Measurements from ENCODE around the gene MARCHF10.

MARCHF10 gene

DNA sequence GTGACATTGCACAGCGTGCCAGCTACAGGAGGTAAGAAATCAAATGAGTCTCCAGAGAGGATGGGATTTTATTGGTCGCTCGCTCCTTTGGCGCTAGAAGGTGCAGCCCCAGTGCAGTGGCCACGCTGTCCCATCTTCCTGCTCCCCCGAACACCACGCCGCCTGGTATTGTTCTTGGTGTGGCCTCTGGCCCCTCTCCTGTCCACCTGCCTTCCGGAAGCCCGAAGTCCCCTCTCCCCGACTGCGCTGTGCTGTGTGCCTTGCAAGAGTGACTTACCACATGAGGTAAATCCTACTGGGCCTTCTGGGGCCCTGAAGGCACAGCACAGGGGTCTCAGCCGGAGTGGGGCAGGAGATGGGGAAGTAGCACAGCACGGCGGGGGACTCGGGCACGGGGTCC, 58.2 kb downstream of the MARCHF10 start:
- no peak for DNase-seq

- no peak for DNase-seq
Measured at GRCh38 chr17:62746941-62747340, 61.2 kb downstream of the MARCHF10 start.

- DNase-seq, result no peak
Measured at GRCh38 chr17:62745806-62746205, 62.3 kb downstream of the MARCHF10 start.

DNA sequence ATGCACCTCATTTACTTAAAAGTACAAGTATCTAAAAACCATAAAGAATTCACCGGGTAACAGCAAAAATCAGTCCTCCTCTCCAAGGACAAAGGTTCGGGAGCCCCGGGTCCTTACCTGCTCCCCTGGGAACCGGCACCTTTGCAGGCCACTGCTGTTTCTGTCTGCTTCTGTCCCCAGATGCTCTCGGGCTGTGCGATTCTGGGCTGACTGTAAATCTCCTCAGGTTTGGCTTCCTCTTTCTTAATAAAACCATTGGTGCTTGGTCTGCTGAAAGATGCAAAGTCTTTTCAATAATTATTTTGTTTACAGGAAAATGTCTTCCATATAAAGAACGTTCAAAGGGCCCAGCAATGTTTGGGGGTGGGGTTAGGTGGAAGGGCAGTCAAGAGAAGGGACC, 63.9 kb downstream of the MARCHF10 start:
- no peak for DNase-seq

GRCh38 chr17:62741290-62741689, 66.8 kb downstream of the MARCHF10 start:
- DNase-seq, result no peak

DNA sequence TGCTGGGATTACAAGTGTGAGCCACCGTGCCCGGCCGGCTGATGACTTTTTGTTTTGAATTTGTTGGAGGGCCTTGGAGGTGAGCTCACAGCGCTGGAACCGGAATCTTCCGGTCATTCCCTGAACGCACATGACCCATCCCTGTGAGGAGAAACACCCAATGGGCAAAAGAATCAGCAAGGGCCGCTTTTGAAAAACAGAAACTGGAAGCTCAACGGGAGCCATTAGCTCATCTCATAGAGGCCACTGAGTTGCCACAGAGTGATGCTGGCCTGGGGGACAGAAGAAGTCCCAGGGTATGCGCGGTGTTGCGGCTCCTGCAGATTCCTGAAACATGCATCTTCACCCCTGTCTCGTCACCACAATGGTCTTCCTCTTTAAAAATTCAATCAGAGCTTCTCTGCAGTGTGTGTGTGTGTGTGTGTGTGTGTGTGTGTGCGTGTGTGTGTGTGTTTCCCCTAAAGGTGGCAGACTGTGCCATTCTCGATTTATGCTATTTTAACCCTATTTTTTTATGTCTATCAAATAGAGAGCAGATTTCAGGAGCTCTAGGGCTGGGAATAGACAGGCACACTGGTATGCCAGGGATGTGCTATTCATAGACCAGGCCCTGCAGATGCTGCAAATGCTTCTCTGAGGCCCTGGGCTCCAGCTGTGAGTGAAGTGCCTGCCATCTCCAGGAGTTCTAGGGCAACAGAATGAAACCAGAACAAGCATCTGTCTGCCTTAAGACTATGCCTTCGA, 68.3 kb downstream of the MARCHF10 start:
- no peak for DNase-seq

GRCh38 chr17:62738281-62738680, 69.8 kb downstream of the MARCHF10 start:
- no peak for DNase-seq

GRCh38 chr17:62737513-62737912, 70.6 kb downstream of the MARCHF10 start:
- no peak for DNase-seq

GRCh38 chr17:62735044-62735651, 73.0 kb downstream of the MARCHF10 start:
- no peak for DNase-seq

- no peak for DNase-seq
Measured at GRCh38 chr17:62732125-62732524, 76.0 kb downstream of the MARCHF10 start.

GRCh38 chr17:62727916-62728672, 80.0 kb downstream of the MARCHF10 start:
- DNase-seq, result no peak

- no peak for DNase-seq
Measured at GRCh38 chr17:62725791-62726249, 82.3 kb downstream of the MARCHF10 start.

GRCh38 chr17:62724398-62725146, 83.5 kb downstream of the MARCHF10 start:
- no peak for DNase-seq

DNA sequence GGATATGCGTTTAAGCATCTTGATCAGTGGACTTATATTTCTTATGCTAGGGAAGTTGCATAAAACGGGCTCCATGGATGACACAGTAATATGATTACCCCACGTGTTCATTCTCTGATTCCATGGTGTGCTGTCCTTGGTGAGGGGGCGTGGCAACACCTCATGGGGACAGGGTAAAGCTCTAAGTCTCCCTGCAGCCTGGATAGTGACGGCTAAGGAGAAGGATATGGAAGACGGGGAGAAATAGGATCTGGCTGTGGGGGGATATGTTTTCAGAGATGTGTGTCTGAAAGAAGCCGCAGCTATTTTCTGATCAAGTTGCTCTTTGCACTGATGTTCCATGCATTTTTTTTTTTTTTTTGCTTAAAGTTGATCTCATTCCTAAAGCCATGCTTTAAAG, 84.3 kb downstream of the MARCHF10 start:
- peak; percentile 7 for DNase-seq

- no peak for DNase-seq
Measured at GRCh38 chr17:62722625-62723024, 85.5 kb downstream of the MARCHF10 start.

DNA sequence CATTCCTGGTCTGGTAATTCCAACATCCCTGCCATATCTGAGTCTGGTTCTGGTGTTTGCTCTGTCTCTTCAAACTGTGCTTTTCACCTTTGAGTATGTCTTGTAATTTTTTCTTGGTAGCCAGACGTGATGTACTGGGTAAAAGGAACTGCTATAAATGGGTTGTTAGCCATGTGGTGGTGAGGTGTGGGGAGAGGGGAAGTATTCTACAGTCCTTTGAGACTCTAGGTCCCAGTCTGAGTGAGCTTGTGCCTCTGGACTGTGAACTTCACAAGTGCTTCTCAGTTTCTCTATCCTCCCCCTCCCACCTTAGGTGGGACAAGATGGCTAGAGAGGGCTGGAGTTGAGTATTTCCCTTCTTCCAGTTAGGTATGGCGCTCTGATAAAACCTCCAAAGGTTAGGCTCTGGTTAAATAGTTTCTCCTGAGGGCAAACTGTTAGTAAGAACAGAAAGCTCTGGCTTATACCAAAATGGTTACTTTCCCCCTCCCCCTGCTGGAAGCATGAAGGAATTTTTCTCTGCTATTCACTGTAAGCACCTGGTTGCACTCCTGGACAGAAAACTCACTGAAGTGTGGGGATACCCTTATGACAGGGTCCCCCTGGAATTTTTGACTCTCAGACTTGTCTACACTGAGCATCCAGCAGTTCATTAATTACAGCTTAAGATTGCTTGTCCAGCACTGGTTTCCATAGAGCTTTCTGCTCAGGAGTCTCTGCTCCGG, 87.8 kb downstream of the MARCHF10 start:
- no peak for DNase-seq

- DNase-seq, result no peak
Measured at GRCh38 chr17:62719586-62719985, 88.5 kb downstream of the MARCHF10 start.

DNA sequence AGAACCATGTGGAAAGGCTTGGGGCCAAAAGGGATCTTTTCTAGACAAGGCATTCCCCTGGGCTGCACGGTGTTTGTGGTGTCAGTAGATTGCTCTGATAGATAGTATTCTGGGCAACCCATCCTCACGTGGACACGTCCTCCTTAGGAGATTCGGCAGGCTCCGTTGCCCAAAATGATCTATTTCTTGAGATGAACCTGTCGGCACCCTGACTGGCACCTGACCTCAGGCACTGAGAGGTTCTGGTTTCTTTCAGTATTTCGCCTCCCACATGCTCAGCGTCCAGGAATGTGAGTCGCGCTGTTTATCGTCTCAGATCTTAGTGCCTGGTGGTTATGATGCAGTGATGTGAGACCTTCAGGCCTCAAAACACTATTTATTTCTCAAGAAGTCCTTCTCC, 89.7 kb downstream of the MARCHF10 start:
- DNase-seq, result no peak

- no peak for DNase-seq
Measured at GRCh38 chr17:62717889-62718288, 90.2 kb downstream of the MARCHF10 start.

DNA sequence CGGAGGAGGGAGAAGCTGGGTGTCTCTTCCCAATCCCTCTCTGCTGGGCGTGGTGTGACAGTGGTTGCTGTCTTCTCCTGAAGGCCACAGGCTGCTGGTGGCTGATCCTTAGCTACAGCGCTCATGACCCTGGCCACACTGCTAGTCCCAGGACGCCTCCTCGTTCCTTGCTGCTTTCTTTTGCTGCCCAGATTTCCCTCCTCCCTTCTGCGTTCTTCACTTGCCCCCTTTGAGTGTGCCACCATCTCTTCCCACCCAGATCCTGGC, 90.6 kb downstream of the MARCHF10 start:
- DNase-seq, result no peak

DNA sequence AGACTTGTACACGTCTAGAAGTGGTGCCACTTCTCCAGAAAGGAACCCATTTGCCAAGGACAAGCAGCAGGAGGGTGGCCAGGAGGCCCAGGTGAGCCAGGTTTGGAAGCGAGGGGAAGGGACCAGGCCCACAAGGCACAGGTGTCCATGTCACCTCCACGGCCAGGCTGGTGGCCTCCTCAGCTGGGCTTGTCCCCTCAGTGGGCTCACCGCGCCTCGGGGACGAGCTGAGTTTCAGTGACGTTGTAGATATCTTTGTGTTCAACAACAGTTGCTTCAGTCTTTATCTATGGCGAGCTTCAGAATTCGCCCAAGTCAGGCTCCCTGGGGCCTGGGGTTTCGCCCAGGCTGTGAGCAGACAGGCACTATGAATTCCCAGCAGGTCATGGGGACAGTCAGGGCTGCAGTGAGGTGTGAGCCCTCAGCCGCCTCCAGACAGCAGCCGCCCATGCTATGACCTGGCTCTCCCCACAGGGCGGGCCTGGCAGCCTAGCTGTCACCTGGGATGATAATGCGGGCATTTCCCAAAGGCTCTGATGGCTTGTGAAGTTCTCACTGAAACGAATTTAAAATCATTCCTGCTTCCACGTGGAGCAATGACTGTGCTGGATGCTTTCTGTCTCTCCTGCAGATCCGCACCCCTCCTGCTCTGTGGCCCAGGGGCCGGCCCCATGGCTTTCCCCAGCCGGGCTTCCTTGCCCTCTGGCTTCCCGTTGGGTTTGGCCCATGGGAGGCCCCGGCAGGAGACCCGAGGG, 91.1 kb downstream of the MARCHF10 start:
- no peak for DNase-seq

DNA sequence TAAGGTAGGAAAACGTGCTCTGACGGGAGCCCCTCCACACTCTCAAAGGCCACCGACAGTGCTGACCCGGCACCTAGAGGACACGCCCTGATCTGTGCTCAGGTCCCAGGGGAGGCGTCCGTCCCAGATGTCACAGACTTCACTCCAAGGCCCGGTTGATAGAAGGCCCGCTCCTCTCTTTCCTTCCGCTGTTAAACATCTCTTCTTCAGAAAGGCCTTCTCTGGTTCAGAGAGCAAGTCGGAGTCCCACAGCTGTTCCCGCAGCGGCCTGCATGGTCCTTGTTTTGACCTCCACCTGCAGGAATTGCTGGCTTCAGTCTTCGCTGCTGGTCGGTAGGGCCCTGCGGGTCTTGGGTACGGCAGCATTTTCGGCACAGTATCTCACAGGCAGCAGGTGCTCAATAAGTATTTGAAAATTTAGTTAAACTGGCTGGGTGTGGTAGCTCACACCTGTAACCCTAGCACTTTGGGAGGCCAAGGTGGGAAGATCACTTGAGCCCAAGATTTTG, 92.2 kb downstream of the MARCHF10 start:
- DNase-seq, result no peak
